ENCODE data around the gene ROS1. TPM values are rescaled to one million over a fixed set of nuclear protein-coding genes. Genes with fewer than 3 reads are reported as not detected.
A peak's percentile ranks its signal among the peaks of the same experiment; 100 is the strongest.

Gene ROS1
- total and polyA plus RNA-seq, 4 donors, result under 0.01 TPM; not detected in 3

- no peaks in the 10 kb centered on the region for H3K36me3 ChIP-seq (ENCODE audit: control insufficient read depth in 4 of 4, insufficient read depth in 3 of 4, low read depth in 1 of 4, low read length in 3 of 4)
- no peaks in the 10 kb centered on the region for H3K27me3 ChIP-seq (ENCODE audit: control insufficient read depth in 4 of 4, insufficient read depth in 4 of 4, low read length in 3 of 4)
- no peak overlapping the region for H3K4me3 ChIP-seq (ENCODE audit: low read depth in 1 of 3, low read length in 3 of 3)
- H3K4me1 ChIP-seq (ENCODE audit: control insufficient read depth in 4 of 4, insufficient read depth in 4 of 4, low read length in 3 of 4), result peaks cover 8 to 17% (median 9%) of the 10 kb centered on the region in 4 donors
- 32% methylated on average over 3 of the region's 3 CpGs for WGBS
- H3K9me3 ChIP-seq (ENCODE audit: control insufficient read depth in 4 of 4, low read length in 3 of 4), result no peaks in the 10 kb centered on the region
- H3K27ac ChIP-seq (ENCODE audit: low read depth in 1 of 2, low read length in 2 of 2), result no peak overlapping the region
- no peak for DNase-seq (ENCODE audit: low spot score)
- H3K9ac ChIP-seq (ENCODE audit: low read depth in 1 of 2, low read length in 2 of 2), result no peak overlapping the region
- TF ChIP-seq RXRA (IDR thresholded peaks at IDR 0.05) (peak in 1 of 2 donors; percentile 29), NR2F2 (IDR thresholded peaks at IDR 0.05) (no peak), HNF4G (IDR thresholded peaks at IDR 0.05) (no peak), JUND (IDR thresholded peaks at IDR 0.05) (peak in 1 of 2 donors; percentile 27), ATF3 (IDR thresholded peaks at IDR 0.05) (peak; percentile 72), FOXA2 (IDR thresholded peaks at IDR 0.05) (no peak), EGR1 (IDR thresholded peaks at IDR 0.05; ENCODE audit: low read depth in 2 of 2) (no peak), RAD21 (IDR thresholded peaks at IDR 0.05) (peak in 1 of 2 donors; percentile 3), HNF4A (conservative IDR thresholded peaks at IDR 0.05) (peak in 1 of 2 donors; percentile 24), YY1 (IDR thresholded peaks at IDR 0.05) (no peak)
- TF ChIP-seq, protein P1, sequence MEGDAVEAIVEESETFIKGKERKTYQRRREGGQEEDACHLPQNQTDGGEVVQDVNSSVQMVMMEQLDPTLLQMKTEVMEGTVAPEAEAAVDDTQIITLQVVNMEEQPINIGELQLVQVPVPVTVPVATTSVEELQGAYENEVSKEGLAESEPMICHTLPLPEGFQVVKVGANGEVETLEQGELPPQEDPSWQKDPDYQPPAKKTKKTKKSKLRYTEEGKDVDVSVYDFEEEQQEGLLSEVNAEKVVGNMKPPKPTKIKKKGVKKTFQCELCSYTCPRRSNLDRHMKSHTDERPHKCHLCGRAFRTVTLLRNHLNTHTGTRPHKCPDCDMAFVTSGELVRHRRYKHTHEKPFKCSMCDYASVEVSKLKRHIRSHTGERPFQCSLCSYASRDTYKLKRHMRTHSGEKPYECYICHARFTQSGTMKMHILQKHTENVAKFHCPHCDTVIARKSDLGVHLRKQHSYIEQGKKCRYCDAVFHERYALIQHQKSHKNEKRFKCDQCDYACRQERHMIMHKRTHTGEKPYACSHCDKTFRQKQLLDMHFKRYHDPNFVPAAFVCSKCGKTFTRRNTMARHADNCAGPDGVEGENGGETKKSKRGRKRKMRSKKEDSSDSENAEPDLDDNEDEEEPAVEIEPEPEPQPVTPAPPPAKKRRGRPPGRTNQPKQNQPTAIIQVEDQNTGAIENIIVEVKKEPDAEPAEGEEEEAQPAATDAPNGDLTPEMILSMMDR (IDR thresholded peaks at IDR 0.05; ENCODE audit: low read depth, low read length, missing input control), result no peak
- TF ChIP-seq, protein P2, sequence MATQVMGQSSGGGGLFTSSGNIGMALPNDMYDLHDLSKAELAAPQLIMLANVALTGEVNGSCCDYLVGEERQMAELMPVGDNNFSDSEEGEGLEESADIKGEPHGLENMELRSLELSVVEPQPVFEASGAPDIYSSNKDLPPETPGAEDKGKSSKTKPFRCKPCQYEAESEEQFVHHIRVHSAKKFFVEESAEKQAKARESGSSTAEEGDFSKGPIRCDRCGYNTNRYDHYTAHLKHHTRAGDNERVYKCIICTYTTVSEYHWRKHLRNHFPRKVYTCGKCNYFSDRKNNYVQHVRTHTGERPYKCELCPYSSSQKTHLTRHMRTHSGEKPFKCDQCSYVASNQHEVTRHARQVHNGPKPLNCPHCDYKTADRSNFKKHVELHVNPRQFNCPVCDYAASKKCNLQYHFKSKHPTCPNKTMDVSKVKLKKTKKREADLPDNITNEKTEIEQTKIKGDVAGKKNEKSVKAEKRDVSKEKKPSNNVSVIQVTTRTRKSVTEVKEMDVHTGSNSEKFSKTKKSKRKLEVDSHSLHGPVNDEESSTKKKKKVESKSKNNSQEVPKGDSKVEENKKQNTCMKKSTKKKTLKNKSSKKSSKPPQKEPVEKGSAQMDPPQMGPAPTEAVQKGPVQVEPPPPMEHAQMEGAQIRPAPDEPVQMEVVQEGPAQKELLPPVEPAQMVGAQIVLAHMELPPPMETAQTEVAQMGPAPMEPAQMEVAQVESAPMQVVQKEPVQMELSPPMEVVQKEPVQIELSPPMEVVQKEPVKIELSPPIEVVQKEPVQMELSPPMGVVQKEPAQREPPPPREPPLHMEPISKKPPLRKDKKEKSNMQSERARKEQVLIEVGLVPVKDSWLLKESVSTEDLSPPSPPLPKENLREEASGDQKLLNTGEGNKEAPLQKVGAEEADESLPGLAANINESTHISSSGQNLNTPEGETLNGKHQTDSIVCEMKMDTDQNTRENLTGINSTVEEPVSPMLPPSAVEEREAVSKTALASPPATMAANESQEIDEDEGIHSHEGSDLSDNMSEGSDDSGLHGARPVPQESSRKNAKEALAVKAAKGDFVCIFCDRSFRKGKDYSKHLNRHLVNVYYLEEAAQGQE (IDR thresholded peaks at IDR 0.05), result no peak
- TF ChIP-seq, protein P3, sequence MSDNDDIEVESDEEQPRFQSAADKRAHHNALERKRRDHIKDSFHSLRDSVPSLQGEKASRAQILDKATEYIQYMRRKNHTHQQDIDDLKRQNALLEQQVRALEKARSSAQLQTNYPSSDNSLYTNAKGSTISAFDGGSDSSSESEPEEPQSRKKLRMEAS (IDR thresholded peaks at IDR 0.05), result no peak
These were observed 28.1 kb downstream of the ROS1 start for GRCh38 chr6:117397536-117398227.

DNA sequence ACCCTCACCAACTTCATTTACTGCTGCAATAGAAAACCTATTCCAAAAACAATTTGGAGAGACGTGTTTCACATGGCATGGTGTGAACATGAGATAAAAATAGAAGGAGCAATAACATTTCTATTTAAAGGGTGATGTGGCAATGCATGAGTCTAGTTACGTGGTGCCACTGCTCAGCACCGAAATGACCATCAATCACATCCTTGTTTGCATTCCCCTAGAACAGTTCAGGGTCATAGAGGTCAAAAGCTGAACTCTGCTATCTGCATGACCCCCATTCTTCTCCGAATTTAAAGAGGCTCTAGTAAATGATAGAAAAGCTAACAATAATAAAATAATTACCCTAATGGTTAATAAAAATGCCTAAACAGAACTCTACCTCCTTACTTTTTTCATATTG lies 29.5 kb downstream of the ROS1 start:
- Histone ChIP-seq H3K9ac (ENCODE audit: low read depth in 1 of 2, low read length in 2 of 2) (no peak overlapping the region), H3K4me1 (ENCODE audit: control insufficient read depth in 4 of 4, insufficient read depth in 4 of 4, low read length in 3 of 4) (peaks cover 10 to 31% (median 13%) of the 10 kb centered on the region in 4 donors), H3K27ac (ENCODE audit: low read depth in 1 of 2, low read length in 2 of 2) (peak overlapping the region in 1 of 2 donors; percentile 20), H3K4me3 (ENCODE audit: low read depth in 1 of 3, low read length in 3 of 3) (no peak overlapping the region), H3K36me3 (ENCODE audit: control insufficient read depth in 4 of 4, insufficient read depth in 3 of 4, low read depth in 1 of 4, low read length in 3 of 4) (no peaks in the 10 kb centered on the region), H3K9me3 (ENCODE audit: control insufficient read depth in 4 of 4, low read length in 3 of 4) (no peaks in the 10 kb centered on the region), H3K27me3 (ENCODE audit: control insufficient read depth in 4 of 4, insufficient read depth in 4 of 4, low read length in 3 of 4) (no peaks in the 10 kb centered on the region)
- no peak for DNase-seq (ENCODE audit: low spot score)
- WGBS, result 14% methylated on average over 4 of the region's 4 CpGs
- no peak for TF ChIP-seq FOXA1 (IDR thresholded peaks at IDR 0.05)
- peak; percentile 34 to 79 for TF ChIP-seq JUND (IDR thresholded peaks at IDR 0.05)
- TF ChIP-seq, protein P1 (IDR thresholded peaks at IDR 0.05; ENCODE audit: low read depth, low read length, missing input control), result no peak
- TF ChIP-seq HNF4A (conservative IDR thresholded peaks at IDR 0.05), result peak; percentile 71 to 76
- TF ChIP-seq, protein P4, sequence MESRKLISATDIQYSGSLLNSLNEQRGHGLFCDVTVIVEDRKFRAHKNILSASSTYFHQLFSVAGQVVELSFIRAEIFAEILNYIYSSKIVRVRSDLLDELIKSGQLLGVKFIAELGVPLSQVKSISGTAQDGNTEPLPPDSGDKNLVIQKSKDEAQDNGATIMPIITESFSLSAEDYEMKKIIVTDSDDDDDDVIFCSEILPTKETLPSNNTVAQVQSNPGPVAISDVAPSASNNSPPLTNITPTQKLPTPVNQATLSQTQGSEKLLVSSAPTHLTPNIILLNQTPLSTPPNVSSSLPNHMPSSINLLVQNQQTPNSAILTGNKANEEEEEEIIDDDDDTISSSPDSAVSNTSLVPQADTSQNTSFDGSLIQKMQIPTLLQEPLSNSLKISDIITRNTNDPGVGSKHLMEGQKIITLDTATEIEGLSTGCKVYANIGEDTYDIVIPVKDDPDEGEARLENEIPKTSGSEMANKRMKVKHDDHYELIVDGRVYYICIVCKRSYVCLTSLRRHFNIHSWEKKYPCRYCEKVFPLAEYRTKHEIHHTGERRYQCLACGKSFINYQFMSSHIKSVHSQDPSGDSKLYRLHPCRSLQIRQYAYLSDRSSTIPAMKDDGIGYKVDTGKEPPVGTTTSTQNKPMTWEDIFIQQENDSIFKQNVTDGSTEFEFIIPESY (IDR thresholded peaks at IDR 0.05), result no peak
- TF ChIP-seq HNF4G (IDR thresholded peaks at IDR 0.05), result peak; percentile 20
- peak; percentile 14 for TF ChIP-seq FOXA2 (IDR thresholded peaks at IDR 0.05)
- peak in 1 of 2 donors; percentile 22 for TF ChIP-seq RAD21 (IDR thresholded peaks at IDR 0.05)
- TF ChIP-seq ATF3 (IDR thresholded peaks at IDR 0.05), result peak; percentile 46
- TF ChIP-seq RXRA (IDR thresholded peaks at IDR 0.05), result peak; percentile 93 to 96
- TF ChIP-seq TAF1 (conservative IDR thresholded peaks at IDR 0.05), result no peak
